Activated CD4-positive, alpha-beta T cell treated with anti-CD3 and anti-CD28 coated beads, Interleukin-2, amount 50 U/mL, for 24 hours (primary cell): ENCODE data around the gene NPPA.

Experiments used
- DNase-seq, 2 donors: peaks; one replicate each; pipeline ENCODE4 v3.0.0-alpha.2; 2020; ENCODE audit warnings: low read depth in 1 of 2, low spot score in 1 of 2

Gene NPPA

DNA sequence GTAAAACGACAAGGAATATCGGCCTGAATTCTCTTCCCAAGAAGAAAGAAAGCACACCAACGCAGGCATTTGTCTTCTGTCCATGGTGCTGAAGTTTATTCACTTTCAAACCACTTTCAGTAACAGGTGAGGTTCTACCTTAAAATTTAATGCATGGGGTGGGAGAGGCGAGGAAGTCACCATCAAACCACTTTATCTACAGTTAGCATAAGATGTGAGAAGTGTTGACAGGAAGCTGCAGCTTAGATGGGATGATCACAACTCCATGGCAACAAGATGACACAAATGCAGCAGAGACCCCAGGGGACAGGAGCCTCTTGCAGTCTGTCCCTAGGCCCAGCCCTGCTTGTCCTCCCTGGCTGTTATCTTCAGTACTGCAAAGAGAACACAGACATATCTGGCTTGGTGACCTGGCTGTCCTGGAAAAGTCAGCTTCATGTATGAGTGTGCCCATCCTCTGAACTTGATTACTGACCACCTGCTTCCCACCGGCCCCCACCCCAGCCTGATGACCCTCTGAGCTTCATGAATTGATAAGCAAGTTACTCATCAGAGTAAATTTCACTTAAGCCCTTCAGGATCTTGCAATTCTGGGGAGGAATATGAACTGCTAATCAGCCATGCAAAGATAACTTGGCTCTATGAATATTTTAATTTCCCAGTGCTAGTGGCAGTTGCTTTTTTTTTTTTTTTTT lies 1.8 kb downstream of the NPPA start:
- DNase-seq, result no peak

- no peak for DNase-seq
These were observed 5.2 kb downstream of the NPPA start for GRCh38 chr1:11842154-11843041.

GRCh38 chr1:11841245-11842153 lies 6.1 kb downstream of the NPPA start:
- DNase-seq, result no peak

GRCh38 chr1:11839727-11840705 lies 7.6 kb downstream of the NPPA start:
- no peak for DNase-seq

GRCh38 chr1:11838349-11839272 lies 9.0 kb downstream of the NPPA start:
- peak; percentile 61 to 65 for DNase-seq

DNA sequence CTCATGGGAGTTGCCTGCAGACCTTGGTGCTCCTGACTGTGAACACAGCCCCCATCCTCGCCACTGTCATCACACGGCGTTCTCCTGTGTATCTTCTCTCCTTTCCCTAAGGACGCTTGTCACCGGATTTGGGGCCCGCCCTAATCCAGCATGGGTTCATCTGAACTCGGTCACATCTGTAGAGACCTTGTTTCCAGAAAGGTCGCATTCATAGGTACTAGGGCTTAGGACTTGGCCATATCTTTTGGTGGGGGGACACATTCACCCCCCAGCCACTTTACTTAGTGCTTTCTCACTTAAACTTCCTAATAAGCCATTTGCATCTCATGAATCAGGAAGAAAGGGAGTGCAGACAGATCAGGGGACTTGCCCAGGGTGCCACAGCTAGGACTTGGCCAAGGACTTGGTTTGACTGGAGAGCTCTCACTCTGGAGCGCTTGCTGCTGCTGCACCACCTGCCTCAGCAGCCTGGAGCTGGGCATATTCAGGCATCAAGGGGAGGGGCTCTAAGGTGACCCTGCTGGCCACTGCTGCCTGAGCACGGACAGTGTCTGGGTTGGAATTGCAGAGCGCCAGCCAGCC lies 9.7 kb downstream of the NPPA start:
- no peak for DNase-seq

DNA sequence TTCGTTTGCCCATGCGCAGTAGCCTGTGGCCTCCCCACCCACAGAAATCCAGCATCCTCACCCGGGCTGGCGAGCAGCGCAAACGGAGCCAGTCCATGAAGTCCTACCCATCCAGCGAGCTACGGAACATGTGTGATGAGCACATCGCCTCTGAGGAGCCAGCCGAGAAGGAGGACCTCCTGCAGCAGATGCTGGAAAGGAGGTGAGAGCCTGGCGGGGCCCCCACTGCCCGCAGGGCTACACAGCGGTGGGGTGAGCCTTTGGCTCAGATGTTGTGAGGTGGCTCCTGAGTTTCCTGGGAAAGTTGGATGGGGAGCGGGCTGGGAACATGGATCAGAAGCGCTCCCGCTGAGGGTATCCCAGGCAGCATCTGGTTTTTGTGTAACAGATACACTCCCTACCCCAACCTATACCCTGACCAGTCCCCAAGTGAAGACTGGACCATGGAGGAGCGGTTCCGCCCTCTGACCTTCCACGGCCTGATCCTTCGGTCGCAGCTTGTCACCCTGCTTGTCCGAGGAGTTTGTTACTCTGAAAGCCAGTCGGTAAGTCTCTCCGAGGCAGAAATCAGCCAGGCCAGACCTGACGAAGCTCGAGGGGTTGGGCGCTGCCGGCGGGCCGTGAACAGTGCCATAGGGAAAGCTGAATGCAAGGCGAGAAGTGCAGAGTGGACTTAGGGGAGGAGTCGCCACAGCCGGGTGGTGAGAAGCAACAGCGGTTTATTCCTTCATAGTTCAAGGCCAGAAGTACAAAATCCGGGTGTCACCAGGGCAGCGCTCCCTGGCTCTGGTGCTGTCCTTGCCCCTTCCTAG lies 10.4 kb downstream of the NPPA start:
- no peak for DNase-seq

GRCh38 chr1:11835441-11836225 lies 11.9 kb downstream of the NPPA start:
- no peak for DNase-seq

DNA sequence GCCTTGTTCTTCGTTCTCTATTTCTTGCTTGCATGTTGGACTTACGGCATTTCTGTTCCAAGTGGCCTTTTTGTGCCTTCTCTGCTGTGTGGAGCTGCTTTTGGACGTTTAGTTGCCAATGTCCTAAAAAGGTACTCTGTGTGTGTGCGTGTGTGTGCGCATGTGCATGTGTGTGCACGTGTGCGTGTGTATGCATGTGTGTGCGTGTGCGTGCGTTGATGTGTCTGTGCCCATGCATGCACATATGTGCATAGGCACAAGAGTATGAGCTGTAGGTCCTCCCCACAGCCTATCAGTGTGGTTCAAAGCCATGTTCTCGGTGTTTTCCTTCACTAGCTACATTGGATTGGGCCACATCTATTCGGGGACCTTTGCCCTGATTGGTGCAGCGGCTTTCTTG lies 13.7 kb downstream of the NPPA start:
- DNase-seq, result no peak

GRCh38 chr1:11833497-11833896 lies 14.1 kb downstream of the NPPA start:
- no peak for DNase-seq

DNA sequence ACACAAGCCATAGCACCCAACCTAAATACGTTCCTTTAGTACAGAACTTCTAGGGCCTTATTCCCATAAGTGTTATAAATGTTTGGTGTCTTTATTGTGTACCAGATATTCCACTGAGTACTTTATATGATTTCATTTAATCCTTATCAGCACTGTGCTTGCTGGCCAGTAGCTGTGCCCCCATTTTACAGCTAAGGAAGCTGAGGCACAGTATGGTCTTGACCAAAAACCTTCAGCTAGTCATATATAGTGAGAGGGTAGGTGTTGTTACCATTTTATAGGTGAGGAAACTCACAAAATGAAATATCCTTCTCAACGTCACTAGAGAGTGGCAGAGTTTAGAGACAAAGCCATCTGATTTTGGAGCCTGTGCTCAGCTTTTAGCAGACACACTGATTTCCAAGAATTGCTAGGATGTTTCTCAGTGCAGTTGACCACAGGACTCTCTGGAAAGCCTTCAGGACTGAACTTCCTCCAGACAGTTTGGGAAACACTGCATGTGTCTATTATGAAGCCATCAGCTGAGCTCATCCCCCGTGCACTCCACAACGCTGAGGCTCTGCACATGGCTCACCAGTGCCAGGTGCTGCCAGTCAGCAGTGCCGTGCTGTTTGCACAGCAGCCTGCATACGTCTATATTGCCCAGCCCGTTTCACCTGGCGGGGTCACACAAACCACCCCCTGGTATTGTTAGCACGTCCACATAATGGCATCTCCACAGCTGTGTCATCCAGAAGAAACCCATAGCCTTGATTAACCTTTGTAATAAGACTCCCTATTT lies 15.4 kb downstream of the NPPA start:
- DNase-seq, result no peak

- no peak for DNase-seq
These were observed 19.1 kb downstream of the NPPA start for GRCh38 chr1:11828511-11828910.

- DNase-seq, result no peak
These were observed 20.6 kb downstream of the NPPA start for GRCh38 chr1:11826946-11827345.

DNA sequence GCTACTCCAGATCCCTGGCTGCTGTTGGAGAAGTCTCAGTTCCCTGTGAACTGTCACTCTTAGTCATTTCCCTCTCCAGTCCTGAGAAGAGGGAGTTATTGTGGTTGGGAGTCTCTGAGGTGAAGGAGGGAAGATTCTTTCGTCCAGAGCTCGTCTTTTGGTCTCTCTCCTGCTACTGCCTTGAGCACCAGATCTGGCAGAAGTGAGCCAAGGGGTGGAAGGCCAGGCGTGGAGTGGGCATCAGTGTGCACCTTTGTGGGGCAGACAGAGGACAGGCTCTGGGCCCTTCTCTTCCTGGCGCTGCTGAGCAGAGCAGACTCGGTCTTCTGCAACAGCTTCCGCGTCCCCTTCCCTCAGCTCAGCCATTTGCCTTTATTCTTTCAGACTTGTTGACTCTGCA lies 22.5 kb downstream of the NPPA start:
- no peak for DNase-seq

GRCh38 chr1:11823366-11824137 lies 24.0 kb downstream of the NPPA start:
- DNase-seq, result no peak

DNA sequence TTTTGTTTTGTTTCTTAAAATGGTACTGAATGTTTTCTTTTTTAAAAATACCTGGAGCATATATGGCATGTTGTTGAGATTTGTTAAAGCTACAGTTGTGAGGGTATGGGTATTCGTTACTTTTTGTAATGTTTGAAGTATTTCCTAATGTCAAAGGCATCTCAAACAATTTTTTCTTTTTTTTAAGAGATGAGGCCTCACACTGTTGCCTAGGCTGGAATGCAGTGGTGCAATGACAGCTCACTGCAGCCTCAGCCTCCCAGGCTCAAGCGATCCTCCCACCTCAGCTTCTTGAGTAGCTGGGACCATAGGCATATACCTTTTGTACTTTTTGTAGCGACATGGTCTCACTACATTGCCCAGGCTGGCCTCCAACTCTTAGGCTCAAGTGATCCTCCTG lies 25.5 kb downstream of the NPPA start:
- no peak for DNase-seq
